Peyer's patch (tissue), 4 donors: ENCODE data around the gene PCDHB14.

Source experiments
- CTCF ChIP-seq, 6 experiments: fragments of 450-650 bp in 4 of 6; fragments of 200-600 bp in 2 of 6; sonication (generic) in 1 of 6; IDR thresholded peaks; one replicate each; pipeline ENCODE4 v1.5.1; 2017 to 2019; ENCODE audit warnings: antibody characterized with exemption in 6 of 6, mild to moderate bottlenecking in 3 of 6, moderate library complexity in 1 of 6
- POLR2A ChIP-seq, 2 donors: fragments of 450-650 bp; IDR thresholded peaks; one replicate each; pipeline ENCODE4 v1.5.1; 2017; ENCODE audit warnings: antibody characterized with exemption in 2 of 2, mild to moderate bottlenecking in 2 of 2, moderate library complexity in 2 of 2

GRCh38 chr5:141236516-141237313 lies 13.6 kb downstream of the PCDHB14 start:
- TF ChIP-seq POLR2A (IDR thresholded peaks at IDR 0.05) (no peak), CTCF (IDR thresholded peaks at IDR 0.05) (no peak)
